AG20443 (cell line): ENCODE data around the gene SLC9A3.

Experiments used
- DNase-seq: peaks from one replicate; pipeline ENCODE4 v3.0.0; 2012; ENCODE audit warnings: low spot score, mixed read lengths

The SLC9A3 gene

DNA sequence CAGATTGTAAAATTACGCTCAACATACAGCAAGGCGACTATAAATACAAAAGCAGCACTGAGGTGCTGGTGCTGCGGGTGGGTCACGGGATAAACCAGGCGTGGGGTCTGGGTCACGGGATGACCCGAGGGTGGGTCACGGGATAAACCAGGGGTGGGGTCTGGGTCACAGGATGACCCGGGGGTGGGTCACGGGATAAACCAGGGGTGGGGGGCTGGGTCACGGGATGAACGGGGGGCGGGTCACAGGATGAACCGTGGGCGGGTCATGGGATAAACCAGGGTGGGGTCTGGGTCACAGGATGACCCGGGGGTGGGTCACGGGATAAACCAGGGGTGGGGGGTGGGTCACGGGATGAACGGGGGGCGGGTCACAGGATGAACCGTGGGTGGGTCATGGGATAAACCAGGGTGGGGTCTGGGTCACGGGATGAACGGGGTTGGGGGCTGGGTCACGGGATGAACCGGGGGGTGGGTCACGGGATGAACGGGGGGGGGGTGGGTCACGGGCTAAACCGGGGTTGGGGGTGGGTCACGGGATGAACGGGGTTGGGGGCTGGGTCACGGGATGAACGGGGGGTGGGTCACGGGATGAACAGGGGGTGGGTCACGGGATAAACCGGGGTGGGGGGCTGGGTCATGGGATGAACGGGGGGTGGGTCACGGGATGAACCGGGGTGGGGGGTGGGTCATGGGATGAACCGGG, 30.2 kb upstream of the SLC9A3 start:
- DNase-seq = no peak

GRCh38 chr5:553874-554273, 29.6 kb upstream of the SLC9A3 start:
- peak; percentile 12 for DNase-seq

DNA sequence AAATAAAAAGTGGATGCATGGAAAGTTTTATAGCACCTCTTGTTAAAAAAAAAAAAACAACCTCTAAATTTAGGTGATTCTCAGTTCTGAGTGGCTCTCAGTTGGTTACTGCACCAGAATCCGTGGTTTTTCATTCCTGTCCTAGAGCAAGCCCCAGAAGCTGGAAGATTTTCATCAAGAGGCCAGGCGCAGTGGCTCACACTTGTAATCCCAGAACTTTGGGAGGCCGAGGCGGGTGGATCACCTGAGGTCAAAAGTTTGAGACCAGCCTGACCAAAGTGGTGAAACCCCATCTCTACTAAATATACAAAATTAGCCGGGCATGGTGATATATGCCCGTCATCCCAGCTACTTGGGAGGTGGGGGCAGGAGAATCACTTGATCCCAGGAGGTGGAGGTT, 27.2 kb upstream of the SLC9A3 start:
- DNase-seq = no peak

DNA sequence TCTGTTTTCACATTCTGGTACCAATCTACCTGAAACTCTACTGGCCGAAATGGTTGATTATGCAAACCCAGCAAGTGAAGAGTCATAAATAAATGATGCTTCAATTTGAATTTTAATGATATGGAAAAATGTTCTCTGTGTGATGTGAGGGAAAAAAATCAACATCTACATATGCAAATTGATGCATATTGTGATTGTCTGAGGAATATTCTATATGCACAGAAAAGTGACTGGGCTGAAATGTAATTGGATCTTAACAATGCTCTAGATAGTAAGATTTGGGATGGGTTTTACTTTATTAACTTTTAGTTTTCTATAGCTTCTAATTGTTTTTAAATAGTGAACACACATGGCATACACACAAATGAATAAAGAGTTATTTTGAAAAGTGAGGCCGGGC, 25.0 kb upstream of the SLC9A3 start:
- no peak for DNase-seq

GRCh38 chr5:548256-548655, 24.0 kb upstream of the SLC9A3 start:
- DNase-seq = peak; percentile 43

DNA sequence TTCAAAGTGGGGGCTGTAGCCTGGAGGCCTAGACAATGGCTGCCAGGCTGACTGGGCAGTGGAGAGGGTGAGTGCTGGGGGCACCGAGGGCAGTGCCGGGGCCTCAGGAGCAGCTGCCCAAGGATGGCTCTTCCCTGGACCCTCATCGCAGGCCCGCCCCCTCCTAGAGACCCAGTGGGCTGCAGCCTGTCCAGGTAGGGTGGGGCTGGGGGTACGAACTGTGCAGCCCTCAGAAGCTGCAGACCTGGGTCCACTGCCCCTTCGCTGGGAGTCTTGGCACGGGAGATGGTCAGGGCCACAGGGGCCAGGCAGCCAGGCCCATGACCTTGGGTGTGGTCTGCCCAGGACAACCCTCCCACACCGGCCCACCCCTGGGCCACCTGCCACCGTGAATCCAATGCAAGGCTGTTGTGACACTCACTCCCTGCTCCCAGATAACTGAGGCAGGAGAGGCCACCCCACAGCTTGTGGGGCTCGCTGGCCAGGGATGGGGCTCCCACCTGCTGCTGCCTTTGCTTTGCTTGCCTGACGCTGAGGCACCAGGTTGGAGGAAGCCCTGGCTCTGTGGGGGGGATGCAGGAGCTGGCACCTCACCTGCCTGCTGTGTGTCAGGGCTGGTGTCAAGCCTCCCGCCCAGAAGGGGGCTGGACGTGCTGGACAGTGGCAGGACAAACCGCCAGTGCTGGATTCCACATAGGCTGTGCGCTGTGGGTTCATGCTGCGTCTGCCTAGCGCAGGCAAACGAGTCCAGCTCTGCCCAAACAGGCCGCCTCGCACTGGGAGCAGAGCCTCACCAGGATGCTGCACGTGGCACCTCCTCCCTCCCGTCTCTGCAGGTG, 23.1 kb upstream of the SLC9A3 start:
- no peak for DNase-seq

DNA sequence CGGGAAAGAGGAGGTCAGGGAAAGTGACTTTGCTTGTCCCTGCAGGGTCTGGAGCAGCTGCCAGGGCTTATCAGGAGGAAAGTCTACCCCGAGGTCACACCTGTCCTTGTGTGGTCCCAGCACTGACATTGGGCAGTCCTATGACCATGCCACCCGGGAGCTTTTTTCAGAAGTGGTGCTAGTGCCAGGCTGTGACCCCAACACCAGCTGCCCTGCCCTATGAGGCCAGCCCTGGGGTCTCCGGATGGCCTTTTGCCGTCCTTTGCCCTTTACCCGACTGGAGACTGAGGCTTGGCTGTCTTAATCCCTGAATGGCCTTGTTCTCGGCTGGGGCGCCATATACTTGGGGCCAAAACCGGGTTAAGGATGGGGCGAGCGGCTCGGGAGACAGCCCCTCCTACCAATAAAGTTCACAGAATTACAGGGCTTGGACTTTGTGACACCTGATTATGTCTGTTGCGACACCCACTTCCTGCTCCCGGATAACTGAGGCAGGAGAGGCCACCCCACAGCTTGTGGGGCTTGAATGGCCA, 22.2 kb upstream of the SLC9A3 start:
- no peak for DNase-seq

- DNase-seq = no peak
These were observed 21.6 kb upstream of the SLC9A3 start for GRCh38 chr5:545641-546375.

GRCh38 chr5:544675-545355, 20.6 kb upstream of the SLC9A3 start:
- DNase-seq = no peak

- no peak for DNase-seq
These were observed 19.8 kb upstream of the SLC9A3 start for GRCh38 chr5:543755-544674.

DNA sequence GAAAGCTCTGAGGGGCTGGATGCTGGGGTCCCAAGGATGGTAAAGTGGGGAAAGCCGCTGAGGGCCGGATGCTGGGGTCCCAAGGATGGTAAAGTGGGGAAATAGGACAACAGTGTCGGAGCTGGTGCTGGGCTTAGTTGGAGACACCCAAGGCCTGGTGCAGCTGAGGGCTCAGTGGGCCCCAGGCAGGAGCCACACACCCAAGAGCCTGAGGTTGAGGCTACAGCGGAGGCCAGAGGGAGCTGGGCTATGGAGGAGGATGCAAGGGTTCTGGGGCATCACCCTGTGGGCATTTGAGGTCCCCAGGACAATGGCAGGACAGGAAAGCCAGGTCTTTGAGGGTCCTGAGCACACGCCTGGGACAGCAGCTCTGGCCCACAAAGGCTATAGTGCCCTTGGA, 19.1 kb upstream of the SLC9A3 start:
- no peak for DNase-seq

- no peak for DNase-seq
These were observed 18.4 kb upstream of the SLC9A3 start for GRCh38 chr5:542319-543311.

GRCh38 chr5:541539-542318, 17.5 kb upstream of the SLC9A3 start:
- no peak for DNase-seq

DNA sequence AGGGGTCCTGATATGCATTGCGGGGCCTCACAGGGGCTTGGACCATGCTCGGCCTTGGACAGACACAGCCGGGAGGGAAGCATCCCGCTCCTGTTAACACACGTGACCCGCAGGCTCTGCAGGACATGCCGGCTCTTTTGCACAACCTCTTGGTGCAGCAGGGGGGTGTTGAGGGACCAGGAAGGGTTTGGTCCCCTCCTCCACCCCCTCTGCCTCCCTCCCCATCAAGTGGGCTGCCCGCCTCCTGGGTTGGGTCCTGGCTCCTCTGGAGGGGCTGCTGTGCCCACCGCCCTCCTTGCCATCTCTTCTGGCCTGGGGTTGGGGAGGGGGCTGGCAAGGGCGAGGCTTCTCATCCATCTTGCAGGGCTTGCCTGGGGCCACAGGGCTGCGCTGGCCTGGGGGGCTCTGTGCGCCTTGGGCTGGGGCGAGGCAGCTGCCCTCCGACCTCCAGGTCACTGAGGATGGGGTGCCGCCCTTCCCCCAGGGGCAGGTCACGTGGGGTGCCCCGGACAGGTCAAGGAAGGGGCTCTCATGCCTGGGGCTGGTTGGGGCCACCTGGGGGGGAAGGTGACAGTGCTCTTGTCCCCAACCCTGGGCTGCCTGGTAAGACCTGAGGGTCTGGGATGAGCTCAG, 16.8 kb upstream of the SLC9A3 start:
- DNase-seq = no peak

DNA sequence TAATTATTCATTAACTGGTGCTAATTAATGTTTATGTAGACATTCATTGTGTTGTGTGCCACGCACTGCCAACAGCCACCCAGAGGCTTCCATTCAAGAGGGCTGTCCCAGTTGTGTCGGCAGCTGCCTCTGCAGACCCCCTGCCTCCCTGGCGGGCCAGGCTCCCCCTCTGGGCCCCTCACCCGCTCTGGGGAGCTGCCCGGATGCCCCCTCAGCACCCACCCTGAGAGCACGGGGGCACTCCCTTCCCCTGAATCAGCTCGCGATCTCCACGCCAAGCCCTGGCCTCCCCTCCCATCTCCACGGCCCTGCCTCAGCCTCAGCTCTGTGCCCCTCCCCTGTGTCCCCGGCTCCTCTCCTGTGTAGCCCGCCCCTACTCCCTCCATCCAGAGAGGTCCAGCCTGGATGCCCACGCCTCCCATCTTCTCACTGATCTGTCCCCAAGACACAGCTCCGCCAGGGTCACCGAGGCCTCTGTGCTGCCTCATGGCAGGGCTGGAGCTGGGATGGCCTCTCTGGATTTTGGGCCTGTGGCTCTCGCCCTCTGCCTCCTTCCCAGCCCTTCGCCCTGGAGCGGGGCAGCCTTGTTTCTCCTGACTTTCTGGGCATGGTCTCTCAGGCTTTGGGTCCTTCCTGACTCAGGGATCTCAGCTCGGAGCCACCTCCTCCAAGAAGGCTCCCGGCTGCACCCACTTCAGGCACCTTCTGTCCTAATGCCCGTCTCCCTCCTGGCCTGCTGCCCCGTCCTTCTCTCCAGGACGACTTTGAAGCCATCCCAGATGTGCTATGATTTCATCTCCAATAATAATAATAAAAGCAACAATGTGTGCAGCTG, 16.0 kb upstream of the SLC9A3 start:
- DNase-seq = no peak

- DNase-seq = no peak
These were observed 15.3 kb upstream of the SLC9A3 start for GRCh38 chr5:539469-540070.
